Hippocampal formation (tissue), 2 donors: ENCODE data around the gene LRRC28.

Experiments
- DNase-seq, 2 donors: peaks; one replicate each; lab custom pipeline; 2025; lab: John Stamatoyannopoulos, UW

The LRRC28 gene

DNA sequence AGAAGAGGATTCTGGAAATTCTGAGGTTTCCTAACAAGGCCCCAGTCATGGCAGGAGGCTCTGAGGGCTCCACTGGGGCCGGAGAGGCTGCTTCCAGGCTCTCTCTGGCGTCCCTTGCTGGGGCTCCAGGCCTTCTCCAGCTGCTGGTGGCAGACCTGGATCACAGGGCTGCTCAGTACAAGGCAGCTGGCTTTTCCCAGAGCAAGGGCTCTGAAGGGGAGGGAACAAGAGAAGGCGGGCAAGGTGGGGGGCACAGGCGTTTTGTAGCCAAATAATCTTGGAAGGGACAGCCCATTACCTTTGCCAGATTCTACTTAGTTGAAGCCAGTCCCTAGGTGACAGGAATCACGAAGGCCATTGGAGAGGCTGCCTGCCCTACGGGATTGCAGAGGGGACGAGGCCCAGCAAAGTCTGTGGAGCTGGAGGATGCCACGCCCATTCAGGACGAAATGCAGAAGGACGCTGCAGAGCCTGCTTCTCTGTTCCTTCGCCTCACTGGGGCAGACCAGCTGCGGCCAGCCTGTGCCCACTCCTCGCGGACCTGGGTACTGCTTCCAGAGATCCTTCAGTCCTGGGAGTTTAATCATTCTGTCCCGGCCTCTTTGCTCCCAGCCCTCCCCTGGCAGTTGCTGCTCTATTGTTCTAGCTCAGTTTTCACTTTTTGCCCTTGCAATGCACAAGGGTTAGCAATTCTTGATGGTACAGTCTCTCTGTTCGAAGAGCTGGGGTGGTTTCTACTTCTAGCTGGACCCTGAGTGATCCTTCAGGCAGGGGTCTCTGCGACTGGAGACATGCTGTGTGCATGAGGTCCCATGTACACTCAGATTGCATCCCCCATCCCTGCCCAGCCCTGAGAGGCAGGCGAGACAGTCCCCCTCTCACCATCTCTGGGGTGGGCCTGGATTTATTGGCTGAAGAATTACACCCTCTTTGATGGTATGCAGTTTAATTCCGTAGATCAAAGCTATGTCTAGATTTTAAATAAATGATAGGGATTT lies 165.2 kb downstream of the LRRC28 start:
- no peak for DNase-seq

DNA sequence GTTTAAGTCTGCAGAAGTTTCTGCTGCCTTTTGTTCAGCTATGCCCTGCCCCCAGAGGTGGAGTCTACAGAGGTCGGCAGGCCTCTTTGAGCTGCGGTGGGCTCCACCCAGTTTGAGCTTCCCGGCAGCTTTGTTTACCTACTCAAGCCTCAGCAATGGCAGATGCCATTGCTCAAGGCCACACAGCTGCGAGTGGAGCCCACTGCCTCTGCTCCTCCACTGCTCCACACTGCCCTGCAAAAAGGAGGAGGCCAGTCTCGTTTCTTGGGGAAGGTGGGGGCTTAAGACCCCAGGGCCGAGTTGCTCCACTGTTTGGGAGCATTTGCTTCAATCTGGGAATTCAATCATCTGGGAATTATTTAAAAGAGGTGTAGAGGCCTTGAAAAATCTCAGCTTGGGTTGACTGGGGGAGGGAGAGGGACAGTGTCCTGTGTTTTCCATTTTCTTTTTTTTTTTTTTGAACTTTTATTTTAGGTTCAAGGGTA lies 169.9 kb downstream of the LRRC28 start:
- DNase-seq: no peak

DNA sequence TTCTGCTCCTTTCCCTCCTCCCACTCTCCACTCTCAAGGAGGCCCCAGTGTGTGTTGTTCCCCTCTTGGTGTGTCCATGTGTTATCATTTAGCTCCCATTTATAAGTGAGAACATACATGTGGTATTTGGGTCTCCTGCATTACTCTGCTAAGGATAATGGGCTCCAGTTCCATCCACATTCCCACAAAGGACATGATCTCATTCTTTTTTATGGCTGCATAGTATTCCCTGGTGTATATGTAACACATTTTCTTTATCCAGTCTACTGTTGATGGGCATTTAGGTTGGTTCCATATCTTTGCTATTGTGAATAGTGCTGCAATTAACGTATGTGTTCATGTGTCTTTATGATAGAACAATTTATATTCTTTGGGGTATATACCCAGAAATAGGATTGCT lies 170.5 kb downstream of the LRRC28 start:
- no peak for DNase-seq

DNA sequence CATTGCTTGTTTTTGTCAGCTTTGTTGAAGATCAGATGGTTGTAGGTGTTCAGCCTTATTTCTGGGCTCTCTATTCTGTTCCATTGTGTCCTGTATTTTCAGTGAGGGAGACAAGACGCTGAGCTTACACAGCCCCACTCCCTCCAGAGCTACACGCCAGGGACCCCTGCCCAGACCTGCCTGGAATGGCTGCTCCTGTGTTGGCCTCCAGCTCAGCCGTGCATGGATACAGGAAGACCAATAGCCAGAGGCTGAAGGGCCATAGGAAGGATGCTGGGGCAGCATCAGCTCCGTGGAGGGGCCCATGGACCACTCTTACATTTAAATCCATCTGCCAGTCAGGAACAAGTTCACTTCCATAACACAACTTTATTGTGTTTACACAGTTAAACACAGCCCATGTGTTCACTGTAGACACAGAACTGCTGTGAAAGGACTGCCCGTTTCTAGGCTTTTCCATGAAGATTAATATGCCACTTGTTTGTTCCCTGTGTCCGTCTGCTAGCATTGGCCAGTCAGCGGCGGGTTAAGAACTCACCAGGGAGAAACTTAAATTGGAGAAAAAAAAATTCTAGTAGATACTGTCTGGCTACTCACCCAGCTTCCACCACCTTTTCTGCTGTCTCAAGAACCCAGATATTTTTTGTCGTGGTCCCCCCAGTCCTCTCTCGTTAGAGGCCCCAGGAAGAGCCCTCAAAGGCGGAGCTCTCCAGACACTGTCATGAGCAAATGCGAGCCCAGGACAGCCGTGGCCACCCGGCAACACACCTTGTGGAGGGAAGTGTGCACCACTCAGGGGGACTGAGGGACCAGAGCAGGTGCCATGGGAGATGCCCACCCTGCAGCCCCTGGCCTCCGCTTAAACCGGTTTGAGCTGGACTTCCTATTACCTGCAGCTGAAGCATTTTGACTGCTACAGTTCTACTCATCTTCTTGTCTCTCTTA lies 172.2 kb downstream of the LRRC28 start:
- DNase-seq: no peak

DNA sequence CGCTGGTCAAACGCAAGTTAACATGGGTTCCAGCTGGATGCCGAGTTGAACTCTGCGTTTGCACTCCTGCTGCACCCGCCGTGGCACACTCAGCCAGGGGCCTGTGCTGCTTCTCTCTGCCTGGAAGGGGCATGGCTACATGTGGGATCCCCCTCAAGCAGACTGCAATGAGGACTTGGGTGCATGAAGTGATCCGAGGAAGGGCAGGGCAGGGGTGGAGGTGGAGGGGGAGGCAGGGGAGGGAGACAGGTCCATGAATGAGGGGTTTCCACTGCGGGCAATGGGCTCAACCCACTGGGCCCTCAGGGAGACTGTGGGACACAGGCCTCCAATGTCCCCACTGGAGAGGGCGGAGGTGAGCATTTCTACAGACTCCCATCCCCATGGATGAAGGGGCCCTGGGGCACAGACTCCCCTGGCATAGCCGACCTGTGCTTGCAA lies 172.9 kb downstream of the LRRC28 start:
- DNase-seq: no peak

DNA sequence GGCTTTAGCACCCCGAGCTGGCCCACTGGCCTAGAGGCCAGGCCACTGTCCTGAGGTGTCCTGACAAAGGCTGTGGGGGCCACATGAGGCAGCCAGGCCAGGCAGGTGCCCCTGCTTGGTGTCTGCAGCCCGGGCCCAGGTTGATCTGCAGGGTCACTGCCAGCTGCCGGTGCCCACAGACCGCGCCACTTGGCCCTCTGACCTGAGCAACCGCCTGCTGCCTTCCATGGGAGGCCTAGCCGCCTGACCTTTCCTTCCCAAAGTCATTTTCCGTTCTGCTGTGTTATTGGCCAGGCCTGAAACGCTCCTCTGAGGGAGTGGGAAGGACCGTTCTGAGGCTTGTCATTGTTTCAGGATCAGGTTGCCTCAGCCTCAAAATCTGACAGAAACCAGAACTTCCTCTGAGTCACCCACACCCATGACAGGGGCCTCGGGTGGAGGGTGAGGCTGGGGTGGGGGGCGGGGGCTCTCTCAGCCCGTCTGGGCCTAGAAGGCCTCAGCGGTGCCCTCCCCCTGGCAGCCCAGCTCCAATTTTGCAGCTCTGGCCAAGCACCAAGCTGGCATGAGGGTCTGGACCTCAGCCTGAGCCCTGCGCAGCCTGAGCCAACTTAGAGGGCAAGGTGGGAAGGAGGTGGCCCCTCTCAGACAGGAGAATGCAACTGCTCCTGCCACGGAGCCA lies 173.8 kb downstream of the LRRC28 start:
- no peak for DNase-seq

DNA sequence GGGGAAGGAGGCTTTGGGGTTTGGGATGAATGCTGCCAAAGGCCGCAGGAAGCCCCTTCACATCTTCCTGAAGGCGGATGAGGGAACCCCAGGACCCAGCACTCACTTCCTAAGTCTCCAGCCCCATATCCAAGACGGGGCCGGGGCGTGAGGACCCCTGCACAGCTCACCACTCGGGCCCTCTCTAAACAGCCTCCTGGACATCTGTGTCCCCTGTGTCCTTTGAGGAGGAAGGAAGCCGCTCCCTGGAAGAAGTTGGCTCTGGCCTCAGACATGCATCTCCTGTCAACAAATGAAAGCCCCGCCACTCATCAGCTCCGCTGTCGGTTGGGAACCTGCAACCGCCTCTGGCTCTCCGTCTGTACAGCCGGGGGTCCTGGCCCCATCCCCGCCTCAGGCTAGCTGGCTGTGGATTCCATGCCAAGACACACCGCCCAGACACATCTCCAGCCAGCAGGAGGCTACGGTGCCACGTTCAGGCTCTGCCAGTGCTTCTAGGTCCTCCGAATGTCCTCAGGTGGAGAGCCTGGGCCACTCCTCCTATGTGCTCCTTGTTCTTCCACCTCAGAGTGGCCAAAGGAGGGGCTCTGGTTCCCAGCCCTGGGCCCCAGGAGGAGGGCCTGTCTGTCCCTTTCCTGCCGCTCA lies 174.5 kb downstream of the LRRC28 start:
- DNase-seq: no peak

DNA sequence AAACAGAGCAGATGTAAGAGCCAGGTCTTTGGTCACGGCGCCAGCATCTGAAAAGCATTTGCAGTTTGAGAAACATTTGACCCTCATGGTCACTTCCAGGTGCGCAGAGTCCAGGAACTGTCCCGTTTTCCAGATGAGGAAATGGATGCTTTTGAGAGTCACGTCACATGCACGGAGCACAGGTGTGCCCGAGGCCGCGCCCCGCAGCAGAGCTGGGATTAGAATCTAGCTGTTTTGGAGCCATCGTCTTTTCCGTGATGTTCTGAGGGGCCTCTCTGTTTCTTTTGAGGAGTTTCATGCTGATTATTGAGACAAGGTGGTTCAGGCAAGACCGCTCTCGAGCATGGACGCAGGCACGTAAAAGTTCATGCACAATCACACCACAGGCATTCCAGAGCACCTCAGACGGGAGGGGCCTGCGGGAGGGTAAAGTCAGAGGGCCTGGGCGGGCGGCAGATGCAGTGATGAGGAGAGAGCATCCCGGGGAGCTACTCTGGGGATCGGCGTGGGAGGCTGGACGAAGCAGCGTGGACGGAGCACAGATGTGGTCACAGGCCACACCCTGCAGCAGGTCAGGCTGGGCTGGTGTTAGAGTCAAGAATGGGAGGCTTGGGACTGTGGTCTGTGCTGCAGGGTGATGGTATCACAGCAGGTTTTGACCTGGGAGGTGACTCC lies 175.3 kb downstream of the LRRC28 start:
- no peak for DNase-seq

DNA sequence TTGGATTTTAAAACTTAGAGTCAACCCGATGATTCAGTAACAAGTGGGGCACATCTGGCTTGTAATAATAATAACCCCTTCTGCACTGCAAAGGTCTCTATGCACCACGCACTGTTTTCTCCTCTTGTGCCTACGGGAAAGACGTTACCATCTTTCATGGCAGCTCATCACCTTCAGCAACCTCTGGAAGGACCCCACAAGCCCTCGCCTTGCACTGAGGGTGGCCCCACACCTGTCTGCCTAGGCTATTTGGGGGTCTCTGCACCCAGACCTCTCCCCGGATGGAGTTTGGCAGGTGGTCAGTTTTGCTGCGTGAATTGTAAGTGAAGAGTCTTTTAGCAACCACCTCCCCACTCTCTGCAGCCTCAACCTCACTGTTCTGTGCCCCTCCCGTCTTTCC lies 175.9 kb downstream of the LRRC28 start:
- no peak for DNase-seq

DNA sequence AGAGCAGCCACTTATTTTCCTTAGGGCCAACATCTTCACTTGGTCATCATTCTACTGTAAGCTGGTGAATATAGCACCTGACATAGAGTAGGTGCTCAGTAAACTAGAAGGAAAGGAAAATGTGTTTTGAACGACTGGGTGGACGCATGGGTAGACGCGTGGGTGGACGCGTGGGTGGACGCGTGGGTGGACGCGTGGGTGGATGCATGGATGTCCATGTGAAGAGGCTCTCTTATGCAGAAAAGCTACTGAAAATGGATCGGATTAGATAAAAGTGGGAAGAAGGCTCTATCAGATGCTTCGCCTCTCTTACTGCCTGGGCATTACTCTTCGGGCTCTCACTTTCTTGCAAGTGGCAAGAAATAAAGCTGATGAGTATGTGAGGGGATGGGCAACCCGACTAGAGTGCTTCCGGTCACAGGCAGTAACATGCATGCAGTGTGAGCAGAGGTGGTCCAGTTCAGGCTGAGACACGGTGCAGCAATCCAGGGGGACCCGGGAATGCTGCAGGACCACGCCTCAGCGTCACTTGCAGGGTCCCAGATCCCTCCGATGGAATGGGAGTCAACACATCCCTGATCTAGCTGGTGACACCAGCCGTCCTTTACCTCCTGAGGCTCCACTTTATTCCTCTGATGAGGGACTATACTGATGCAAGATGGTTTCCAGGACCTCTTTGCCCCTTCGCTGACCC lies 176.5 kb downstream of the LRRC28 start:
- DNase-seq: no peak

DNA sequence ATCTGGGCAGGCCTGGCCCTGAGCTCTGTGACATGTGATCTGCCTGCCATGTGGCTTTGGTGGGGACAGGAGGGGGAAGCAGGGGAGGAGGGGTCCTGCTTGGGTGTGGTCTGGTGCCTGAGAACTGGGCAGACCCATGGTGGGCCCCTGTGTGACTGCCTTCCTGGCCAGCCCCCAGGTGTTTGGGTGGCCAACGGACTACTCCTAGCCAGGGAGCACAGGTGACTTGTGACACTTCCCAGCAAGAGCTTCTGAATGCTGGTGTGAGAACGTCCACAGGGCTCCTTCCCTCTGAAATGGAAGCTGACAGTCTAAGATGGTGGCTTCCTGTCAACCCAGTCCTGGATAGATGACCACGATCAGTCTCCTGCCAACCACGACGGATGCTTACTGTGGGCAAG lies 178.4 kb downstream of the LRRC28 start:
- DNase-seq: no peak

DNA sequence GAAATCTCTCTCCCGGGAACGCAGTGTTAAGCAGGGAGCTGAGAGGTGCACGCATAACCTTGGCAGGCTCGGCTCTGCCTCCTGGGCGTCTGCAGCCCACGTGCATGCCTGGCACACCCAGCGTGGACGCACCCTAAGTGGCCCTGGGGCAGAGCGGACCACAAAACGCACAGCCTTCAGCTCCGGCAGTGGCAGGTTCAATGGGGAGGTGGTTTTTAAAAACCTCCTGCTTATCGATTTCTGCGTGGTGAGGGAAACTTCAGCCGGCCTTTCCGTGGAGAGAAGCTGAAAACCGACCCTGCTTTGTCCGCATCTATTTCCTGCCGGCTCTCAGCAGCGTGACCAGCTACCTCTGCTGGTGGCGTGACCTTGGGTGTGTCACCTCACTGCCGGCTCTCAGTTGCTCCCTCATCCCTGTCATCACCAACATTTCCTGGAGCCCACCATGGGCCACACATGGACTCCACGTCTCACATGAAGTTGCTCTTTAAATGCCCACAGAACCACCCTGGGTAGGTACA lies 179.7 kb downstream of the LRRC28 start:
- no peak for DNase-seq

DNA sequence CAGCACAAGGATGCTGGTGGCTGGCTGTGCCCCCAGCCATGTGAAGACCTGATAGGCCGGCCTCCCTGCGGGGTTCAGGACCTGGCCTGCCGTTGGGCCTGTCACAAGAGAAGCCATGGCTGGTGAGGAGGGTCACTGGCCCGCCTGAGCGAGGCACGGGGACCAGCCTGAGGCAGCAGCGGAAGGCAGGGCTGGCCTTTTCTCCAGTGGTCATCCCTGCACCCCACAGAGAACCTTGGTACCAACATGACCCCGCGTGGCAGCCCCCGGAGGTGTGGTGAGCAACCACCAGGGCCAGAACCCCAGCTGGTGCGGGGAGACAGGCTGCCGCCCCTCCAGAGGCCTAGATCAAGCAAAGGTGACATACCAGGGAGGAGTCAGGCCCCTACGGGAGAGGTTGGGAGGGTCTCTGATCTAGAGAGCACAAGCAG lies 180.4 kb downstream of the LRRC28 start:
- no peak for DNase-seq

DNA sequence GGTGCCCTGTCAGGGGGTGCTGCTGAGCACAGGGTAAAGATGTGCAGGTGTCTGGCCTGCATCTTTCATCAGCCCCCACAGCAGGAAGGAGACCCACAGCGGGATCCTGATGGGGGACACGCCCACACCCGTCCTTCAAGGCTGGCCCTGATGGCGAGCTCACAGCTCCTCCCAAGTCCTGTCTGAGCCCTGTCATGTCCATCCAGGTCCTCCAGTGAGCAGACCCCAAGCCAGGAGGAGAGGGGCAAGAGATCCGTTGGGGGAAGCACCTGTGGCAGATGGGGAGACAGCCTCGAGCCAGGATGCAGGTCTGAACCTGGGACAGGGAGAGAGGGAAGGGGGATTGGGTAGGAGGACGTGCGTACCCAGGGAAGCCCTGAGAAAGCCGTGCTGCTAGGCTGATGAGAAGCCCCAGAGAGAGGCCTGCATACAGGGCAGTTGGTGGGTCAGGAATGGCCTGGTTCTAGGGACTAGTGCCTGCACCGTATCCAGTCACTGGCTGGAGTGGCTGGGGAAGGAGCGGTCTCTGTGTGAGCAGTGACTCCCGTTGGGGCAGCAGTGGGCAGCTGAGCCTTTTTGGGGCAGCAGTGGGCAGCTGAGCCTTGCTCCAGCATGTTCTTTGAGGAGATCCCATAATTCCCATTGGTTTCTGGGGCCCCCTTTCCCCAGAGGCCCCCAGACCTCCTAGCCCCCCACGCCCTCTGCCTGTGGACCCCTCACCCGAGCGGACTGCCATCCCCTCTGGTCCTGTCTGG lies 181.2 kb downstream of the LRRC28 start:
- DNase-seq: no peak

DNA sequence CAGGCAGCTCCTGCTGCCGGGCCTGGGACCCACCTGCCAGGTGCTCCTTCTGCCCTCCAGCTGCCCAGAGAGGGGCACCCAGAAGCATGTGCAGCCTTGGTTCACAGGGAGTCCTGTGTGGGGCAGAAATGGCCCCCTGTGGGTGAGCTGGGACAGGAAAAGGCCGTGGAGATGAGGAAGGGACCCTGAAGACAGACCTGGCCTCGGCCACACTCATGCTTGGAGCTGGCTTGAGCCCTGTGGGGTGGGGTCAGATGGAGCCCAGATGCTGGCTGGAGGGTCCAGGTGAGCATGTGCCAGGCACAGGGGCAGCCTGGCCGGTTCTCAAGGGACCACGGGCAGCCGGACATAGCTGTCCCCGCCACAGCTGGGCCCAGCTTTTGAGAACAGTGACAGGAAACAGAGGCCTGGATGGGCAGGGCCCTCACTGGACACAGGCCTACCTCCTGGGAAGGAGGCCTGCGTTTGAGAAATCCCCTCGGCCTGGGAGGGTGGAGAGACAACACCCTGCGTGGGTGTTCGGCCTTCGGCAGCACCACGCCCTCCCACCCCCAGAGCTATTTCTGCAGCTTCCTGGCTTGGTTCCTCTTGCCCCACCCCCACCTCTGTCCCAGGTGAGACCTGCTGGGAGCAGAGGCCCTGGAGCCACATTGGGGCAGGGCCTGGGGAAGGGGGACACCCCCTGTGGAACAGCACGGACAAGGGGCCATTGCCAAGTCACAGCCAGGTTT lies 181.9 kb downstream of the LRRC28 start:
- no peak for DNase-seq

DNA sequence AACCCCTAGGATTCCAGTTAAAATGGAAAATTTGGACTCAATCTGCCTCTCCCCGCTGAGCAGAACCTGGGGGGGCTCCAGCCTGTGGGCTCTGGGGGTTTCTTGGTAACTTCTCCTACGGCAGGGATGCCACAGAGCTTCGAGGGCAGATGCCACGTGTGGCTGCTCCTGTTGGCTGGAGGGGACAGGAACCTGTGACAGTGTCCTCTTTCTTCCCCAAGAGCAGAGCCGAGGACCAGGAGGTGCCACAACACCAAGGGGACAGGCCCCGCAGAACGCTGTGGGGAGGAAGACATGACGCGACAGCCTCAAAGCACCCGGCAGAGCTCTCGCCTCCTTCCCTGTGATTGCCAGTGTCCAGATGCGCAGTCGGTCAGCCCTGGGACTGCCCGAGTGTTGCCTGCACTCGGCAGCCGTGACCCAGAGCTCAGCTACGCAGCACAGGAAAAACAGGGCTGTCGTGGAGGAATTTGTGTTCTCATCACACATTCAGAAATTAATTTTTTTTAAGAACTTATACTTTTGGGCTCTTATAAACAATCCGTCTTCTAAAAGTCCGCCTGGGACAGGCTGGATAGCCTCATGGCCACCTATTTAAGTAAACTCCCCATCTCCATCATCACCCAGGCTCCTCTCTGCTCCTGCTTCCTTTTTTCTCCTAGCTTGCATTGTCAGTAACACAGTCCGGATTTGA lies 182.6 kb downstream of the LRRC28 start:
- DNase-seq: no peak

DNA sequence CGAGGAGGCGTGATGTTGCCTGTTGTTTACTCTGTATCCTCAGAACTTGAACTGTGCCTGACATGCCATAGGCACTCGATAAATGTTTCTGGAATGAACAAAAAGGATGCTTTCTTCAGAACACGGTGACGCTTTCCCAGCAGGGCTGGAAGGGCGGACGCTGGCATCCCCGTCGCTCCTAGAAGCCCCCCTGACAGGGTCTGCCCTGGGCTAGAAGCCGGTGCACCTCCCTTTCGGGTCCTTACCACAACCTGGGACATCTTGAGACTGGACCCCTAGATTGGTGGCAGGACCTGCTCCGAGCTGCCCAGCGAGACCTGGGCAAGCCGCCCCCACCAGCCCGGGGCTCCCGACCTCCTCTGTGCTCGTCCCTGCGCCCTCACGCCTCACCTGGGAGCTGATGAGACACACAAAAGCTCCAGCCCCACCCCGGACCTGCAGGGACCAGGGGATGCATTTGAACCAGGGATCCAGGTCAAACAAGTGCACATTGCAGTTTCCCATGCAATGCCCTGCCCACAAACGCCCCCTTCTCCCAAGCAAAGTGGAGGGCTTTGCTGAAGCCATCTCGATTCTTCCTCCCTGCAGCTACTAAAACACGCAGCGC lies 183.3 kb downstream of the LRRC28 start:
- DNase-seq: no peak
